RCC 7860 (cell line): ENCODE data around the gene PRR9.
"Not testable (repeated sequence)": the region's sequence is repeated elsewhere in the genome, so short reads cannot be mapped to it uniquely, and the experiment has no call there.

Experiments used
- DNase-seq: peaks from one replicate; pipeline ENCODE4 v3.0.0-alpha.2; 2015; ENCODE audit warnings: low spot score
- FAIRE-seq: peaks from 2 replicates; lab custom pipeline; 2012; peaks lifted over from hg19 to GRCh38; lab: Jason Lieb, UNC

Gene PRR9

GRCh38 chr1:153229076-153229829, 11.9 kb downstream of the PRR9 start:
- not testable (repeated sequence) for FAIRE-seq, DNase-seq

- DNase-seq (no peak), FAIRE-seq (no peak)
These were observed 14.0 kb downstream of the PRR9 start for GRCh38 chr1:153231363-153231762.

GRCh38 chr1:153231785-153232184, 14.4 kb downstream of the PRR9 start:
- no peak for FAIRE-seq
- DNase-seq: no peak

- DNase-seq (no peak), FAIRE-seq (no peak)
These were observed 15.2 kb downstream of the PRR9 start for GRCh38 chr1:153232553-153232952.

GRCh38 chr1:153233448-153233847, 16.1 kb downstream of the PRR9 start:
- DNase-seq: no peak
- no peak for FAIRE-seq

GRCh38 chr1:153238527-153238926, 21.1 kb downstream of the PRR9 start:
- DNase-seq (no peak), FAIRE-seq (no peak)

GRCh38 chr1:153242160-153242559, 24.8 kb downstream of the PRR9 start:
- FAIRE-seq (no peak), DNase-seq (no peak)

- FAIRE-seq (no peak), DNase-seq (no peak)
These were observed 28.1 kb downstream of the PRR9 start for GRCh38 chr1:153245466-153245865.

GRCh38 chr1:153246018-153246417, 28.6 kb downstream of the PRR9 start:
- no peak for DNase-seq
- no peak for FAIRE-seq

GRCh38 chr1:153246825-153247224, 29.4 kb downstream of the PRR9 start:
- DNase-seq (no peak), FAIRE-seq (no peak)

- DNase-seq (no peak), FAIRE-seq (no peak)
These were observed 30.9 kb downstream of the PRR9 start for GRCh38 chr1:153248176-153248879.

GRCh38 chr1:153250166-153250565, 32.8 kb downstream of the PRR9 start:
- FAIRE-seq (no peak), DNase-seq (no peak)

- DNase-seq (no peak), FAIRE-seq (no peak)
These were observed 33.7 kb downstream of the PRR9 start for GRCh38 chr1:153251087-153251486.

GRCh38 chr1:153251562-153251961, 34.2 kb downstream of the PRR9 start:
- no peak for DNase-seq
- FAIRE-seq: no peak

GRCh38 chr1:153251988-153252387, 34.6 kb downstream of the PRR9 start:
- no peak for DNase-seq
- no peak for FAIRE-seq

GRCh38 chr1:153253076-153253475, 35.7 kb downstream of the PRR9 start:
- FAIRE-seq: no peak
- no peak for DNase-seq

GRCh38 chr1:153253693-153254092, 36.3 kb downstream of the PRR9 start:
- DNase-seq (no peak), FAIRE-seq (no peak)

GRCh38 chr1:153259387-153259786, 42.0 kb downstream of the PRR9 start, which contains the start of gene LORICRIN:
Gene LORICRIN, plus strand, starts transcription at chr1:153259687. Its CDS starts 1,263 bp downstream, at chr1:153260950.
- no peak for DNase-seq
- no peak for FAIRE-seq

- DNase-seq (no peak), FAIRE-seq (no peak)
These were observed 43.3 kb downstream of the PRR9 start for GRCh38 chr1:153260585-153261280.

- FAIRE-seq: no peak
- no peak for DNase-seq
These were observed 44.1 kb downstream of the PRR9 start for GRCh38 chr1:153261281-153262069.

- FAIRE-seq (no peak), DNase-seq (no peak)
These were observed 44.6 kb downstream of the PRR9 start for GRCh38 chr1:153262070-153262366.
